GM19238 (cell line): ENCODE results near the gene SGSM1.

Experiments used
- DNase-seq: peaks from one replicate; pipeline ENCODE4 v3.0.0; 2011; ENCODE audit warnings: low spot score; ENCODE audit not compliant: insufficient read length

Gene SGSM1

GRCh38 chr22:24948356-24949202 lies 142.6 kb downstream of the SGSM1 start:
- DNase-seq: no peak

DNA sequence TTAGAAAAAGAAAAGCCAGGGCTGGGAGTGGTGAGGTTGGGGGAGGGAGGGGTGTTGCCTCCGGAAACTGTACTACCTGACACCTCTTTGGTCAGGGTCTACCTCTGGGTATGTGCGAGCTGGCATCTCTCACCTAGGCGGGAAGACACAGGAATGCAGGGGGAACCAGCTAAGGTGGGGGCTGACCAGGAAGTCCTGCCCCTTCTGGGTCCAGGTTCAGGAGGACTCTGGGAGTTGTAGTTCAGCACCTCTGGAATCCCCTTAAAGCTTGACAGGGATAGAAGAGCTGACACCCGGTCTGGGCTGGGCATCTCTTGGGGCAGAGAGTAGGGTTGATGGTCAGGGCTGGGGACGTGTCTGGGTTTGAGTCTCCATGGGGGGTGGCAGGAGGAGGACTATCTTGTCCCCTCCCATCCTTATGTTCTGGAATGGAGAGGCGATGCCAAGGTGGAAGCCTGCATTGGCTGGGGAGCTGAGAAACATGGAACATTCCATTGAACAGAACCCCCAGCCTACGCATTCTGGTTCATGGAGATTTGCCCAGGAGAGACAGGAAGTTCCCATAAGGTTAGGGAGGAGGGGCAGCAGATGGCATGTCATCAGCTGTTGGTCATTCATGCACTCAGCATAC lies 144.4 kb downstream of the SGSM1 start:
- no peak for DNase-seq

DNA sequence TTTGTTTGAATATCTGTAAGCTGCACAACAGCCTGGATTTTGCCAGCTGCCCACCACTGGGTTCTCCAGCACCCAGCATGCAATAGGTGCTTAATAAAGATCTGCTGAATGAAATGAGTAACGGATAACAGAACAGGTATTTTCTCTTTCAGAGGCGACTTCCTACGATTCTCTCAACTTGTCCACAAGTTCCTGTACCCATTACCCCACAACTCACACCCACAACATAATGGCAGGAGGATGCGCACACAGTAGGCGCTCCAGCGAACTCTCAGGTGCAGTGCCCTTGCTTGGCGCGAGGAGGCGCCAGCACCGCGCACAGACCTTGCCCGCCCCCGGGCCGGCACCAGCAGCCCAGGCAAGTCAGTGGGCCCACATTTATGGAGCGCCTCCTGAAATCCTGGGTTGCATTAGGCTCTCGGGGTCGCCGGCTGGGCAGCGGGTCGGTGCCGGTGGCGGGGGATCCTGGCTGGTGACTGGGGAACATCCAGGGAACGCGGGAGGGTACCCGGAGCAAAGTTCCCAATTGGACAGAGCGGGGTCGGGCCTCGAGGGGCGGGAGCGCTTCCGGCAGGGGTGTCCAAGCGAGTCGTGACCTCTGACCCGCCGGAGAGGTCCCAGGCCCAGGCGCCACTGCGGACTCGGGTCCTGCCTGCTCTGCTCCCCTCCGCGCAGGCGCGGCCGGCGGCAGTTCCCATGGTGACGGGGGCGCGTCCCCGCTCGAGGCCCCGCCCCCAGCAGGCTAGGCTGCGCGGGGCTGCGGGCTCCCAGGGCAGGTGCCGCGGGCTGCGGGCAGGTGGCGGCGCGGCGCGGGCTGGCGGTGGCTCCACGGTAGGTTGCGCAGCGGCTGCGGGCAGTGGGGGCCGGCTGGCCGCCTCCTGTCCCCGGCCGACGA lies 146.2 kb downstream of the SGSM1 start, which contains the start of gene KIAA1671:
TSS of gene KIAA1671 (plus strand) at position 775 of the 895 bp plus-strand sequence. CDS start 75,284 bp downstream, outside the sequence.
- DNase-seq: peak; percentile 90

DNA sequence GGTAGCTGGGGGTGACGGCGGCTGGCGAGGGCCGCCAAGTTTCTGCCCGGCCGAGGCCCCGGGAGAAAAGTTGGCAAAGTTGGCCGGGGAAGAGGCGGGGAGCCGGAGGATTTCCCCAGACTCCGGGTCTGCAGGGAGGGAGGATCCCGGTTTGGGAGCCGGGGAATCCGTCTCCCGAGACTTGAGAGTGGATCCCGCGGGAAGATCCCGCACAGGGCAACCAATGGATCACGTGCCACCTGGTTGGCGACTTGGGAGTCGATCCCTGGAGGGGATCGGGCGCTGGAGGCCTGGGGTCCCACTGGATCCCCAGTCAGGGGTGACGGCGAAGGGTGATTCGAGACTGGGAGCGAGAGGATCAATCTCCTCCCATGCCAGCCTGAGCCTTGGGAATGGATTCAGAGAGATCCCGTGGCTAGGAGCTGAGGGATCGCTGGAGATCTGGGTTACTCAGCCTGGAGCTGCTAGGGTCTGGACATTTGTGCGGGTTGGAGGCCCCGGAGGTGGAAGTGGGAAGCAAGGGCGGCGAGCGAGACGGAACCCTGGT lies 146.9 kb downstream of the SGSM1 start:
- peak; percentile 11 for DNase-seq

DNA sequence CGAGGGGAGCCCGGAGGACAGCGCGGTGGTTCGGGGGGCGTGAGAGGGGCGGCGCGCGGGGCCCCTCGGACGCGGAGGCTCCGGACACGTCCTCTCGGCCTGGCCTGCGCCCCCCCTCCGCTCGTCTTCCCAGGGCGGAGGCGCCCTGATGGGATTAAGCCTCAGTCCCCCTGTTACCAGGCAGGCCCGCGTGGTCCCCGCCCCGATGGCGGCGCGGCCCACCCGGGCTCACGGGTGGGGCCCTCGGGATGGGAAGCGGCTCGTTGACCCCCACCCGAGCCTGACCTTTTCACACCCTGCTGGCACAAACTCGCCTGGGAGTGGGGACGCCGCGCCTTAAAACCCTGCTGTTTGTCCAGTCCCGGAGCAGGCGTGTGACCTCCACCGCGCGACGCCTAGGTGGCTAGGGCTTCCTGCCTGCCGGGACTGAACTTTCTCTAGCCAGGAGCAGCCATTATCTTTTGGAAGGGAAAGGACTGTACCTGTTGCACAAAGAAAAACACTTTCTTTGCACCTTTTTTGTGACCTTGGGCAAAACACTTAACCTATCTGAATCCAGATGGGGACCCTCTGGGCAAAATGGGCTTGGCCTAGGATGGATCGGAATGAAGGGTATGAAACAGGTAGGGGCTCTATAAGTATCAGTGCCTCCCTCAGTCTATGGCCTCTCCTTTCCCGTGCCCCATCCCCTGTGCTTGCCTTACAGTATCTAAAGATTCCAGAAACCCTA lies 147.5 kb downstream of the SGSM1 start:
- DNase-seq: no peak

- no peak for DNase-seq
These were observed 148.1 kb downstream of the SGSM1 start for GRCh38 chr22:24954114-24954463.

- DNase-seq: no peak
These were observed 148.8 kb downstream of the SGSM1 start for GRCh38 chr22:24954856-24955255.

- no peak for DNase-seq
These were observed 151.0 kb downstream of the SGSM1 start for GRCh38 chr22:24957043-24957442.

DNA sequence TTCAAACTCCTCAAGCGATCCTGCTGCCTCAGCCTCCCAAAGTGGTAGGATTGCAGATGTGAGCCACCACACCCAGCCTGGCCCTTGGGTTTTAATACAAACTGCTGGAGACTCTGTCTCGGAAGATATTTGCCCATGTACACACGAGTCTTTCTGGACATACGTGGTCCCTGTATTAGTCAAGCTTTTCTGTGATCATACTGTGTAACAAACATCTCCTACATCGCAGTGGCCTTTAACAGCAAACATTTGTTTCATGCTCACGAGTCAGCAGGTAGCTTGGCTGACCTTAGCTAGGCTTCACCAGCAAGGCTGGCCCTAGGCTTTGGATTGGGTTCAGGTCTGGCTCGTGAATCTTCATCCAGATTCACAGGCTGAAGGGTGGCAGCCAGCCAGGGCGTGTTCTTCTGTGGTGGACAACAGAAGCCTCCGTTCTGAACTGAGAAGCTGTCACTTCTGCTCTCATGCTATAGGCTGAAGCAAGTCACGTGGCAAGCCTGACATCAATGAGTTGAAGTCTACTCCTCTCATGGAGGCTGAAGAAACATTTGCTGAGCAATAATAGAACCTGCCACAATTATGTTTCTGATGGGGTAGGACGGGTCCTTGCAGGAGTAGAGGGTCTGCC lies 155.3 kb downstream of the SGSM1 start:
- DNase-seq: no peak

- DNase-seq: no peak
These were observed 156.1 kb downstream of the SGSM1 start for GRCh38 chr22:24962094-24962493.

DNA sequence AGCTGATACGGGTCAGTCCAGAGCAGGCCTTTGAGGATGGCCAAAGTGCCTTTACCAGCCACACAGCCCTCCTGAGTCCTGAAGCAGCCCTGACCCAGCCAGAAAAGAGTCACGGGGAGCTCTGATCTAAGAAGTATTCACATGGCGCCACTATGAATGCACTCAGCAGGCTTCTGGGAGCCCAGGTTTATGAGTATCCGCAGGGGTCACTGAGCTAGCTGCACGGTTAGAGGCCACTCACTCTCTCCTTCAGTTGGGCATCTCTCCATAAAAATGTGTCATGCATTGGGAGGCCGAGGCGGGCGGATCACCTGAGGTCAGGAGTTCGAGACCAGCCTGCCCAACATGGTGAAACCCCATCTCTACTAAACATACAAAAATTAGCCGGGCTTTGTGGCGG lies 156.8 kb downstream of the SGSM1 start:
- DNase-seq: no peak

DNA sequence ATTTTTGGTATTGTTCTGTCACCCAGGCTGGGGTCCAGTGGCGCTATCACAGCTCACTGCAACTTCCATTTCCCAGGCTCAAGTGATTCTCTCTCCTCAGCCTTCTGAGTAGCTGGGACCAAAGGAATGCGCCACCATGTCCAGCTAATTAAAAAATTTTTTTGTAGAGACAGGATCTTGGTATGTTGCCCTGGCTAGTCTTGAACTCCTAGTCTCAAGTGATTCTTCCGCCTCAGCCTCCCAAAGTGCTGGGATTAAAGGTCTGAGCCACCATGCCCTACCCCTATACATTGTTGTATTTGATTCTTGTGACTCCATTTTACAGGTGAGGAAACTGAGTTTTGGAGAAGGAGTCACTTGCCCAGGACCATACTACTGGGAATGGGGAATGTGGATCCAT lies 158.4 kb downstream of the SGSM1 start:
- no peak for DNase-seq

DNA sequence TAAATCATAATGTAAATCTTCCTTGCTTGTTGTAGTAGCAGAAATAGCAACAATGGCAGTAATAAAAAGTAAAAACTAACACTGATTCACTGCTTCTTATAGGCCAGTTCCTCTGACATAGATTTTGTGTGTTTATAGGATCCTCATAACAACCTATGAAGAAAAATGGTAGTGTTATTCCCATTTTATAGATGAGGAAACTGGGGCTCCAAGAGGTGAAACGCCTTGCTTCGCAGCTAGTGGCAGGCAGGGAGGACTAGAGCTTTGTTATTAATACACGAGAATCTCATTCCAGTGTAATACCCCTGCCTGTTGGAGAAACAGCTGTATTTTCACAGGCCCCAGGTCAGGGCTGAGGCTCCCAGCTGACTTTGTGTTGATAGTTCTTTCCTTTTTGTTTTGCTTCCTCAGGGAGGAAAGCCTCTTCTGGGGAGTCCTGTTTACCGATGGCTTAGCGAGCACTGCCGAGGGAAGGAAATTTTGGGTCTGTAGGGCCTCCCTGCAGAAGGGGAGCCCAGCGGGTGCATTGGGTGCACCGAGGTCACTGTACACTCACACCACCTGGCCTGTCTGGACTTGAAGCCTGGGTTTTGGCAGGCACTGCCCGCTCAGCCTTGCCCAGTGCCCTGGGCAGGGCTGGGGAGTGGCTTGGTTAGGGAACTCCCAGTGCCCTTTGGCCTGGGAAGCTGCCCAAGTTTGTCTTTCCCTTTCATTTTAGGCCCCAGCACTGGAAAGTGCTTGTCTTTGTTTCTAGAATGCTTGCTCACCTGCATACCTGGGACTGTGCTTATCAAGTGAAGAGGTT lies 160.0 kb downstream of the SGSM1 start:
- no peak for DNase-seq

GRCh38 chr22:24968066-24968561 lies 162.1 kb downstream of the SGSM1 start:
- no peak for DNase-seq

DNA sequence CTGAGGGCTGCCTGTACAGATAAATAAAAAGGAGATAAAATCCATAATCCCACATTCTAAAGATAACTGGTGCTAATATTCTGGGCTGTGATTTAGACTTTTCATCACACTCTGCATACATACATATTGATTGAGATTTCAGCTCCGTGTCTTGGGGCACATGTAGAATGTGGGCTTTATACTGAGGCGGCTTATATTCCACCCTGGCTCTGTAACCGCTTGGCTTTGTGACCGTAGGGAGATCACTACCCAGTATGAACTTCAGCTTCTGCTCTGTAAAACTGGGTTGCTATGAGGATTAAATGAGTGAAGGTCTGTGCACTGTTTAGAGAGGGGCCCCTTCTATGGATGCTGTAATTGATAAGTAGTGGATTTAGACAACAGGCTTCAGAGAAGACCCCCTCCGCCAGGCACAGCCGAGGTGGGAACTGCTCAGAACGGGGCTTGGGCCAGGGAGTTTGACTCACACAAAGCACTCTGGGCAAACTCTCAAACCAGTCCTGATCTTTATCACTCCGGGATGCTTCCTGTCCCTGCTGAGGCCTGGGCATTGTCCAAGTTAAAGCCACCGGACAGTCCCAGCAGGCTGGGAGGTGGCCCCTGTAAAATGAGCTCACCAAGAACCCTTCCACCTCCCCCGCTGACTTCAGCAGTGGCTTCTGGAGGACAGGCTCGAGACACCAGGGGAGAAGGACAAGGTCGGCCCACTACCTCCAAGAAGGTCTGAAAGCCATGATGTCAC lies 163.7 kb downstream of the SGSM1 start:
- no peak for DNase-seq

DNA sequence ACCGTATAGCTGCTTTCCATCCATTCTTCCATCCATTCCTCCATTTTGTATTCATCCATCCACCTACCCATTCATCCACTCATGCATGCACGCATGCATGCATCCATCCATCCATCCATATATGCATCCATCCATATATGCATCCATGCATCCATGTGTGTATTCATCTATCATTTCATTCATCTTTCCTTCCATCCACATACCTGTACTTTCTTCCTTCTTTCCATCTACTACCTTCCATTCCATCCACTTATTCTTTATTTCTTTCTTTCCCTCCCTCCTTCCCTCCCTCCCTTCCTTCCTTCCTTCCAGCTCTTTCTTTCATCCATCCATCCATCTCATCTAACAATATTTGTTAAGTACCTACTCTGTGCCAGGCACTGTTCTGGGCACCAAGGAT lies 166.4 kb downstream of the SGSM1 start:
- no peak for DNase-seq

- no peak for DNase-seq
These were observed 167.9 kb downstream of the SGSM1 start for GRCh38 chr22:24973872-24974271.

GRCh38 chr22:24975125-24975640 lies 169.2 kb downstream of the SGSM1 start:
- DNase-seq: no peak
